HG02588 (cell line): ENCODE results near the gene PPP1R14D.
A peak's percentile ranks its signal among the peaks of the same experiment; 100 is the strongest.

Source experiments
- ATAC-seq: cut with Tn5 transposase; IDR thresholded peaks from one replicate; pipeline ENCODE4 v1.9.1; 2021; ENCODE audit warnings: mild to moderate bottlenecking, moderate library complexity; ENCODE audit not compliant: unreplicated experiment

Gene PPP1R14D

GRCh38 chr15:40823572-40824343 lies 4.8 kb downstream of the PPP1R14D start:
- ATAC-seq, result no peak

- ATAC-seq, result no peak
Observed at GRCh38 chr15:40821195-40821594, 7.3 kb downstream of the PPP1R14D start.

- ATAC-seq, result no peak
Observed at GRCh38 chr15:40819048-40819447, 9.5 kb downstream of the PPP1R14D start.

- ATAC-seq, result no peak
Observed at GRCh38 chr15:40815042-40815698, 13.3 kb downstream of the PPP1R14D start.

- ATAC-seq, result no peak
Observed at GRCh38 chr15:40812721-40813425, 15.6 kb downstream of the PPP1R14D start.

GRCh38 chr15:40808861-40809450 lies 19.6 kb downstream of the PPP1R14D start:
- no peak for ATAC-seq

- no peak for ATAC-seq
Observed at GRCh38 chr15:40807888-40808461, 20.5 kb downstream of the PPP1R14D start.

- peak; percentile 92 for ATAC-seq
Observed at GRCh38 chr15:40807028-40807887, 21.2 kb downstream of the PPP1R14D start, which contains the start of the genes DNAJC17 and ZFYVE19. DNAJC17 (minus strand) TSS chr15:40807473; CDS start chr15:40807446, 27 bp downstream. ZFYVE19 (plus strand) TSS chr15:40807089; CDS start chr15:40807590, 501 bp downstream.

GRCh38 chr15:40806672-40807027 lies 21.9 kb downstream of the PPP1R14D start:
- ATAC-seq, result no peak

- ATAC-seq, result no peak
Observed at GRCh38 chr15:40803688-40804087, 24.8 kb downstream of the PPP1R14D start.

GRCh38 chr15:40803076-40803475 lies 25.4 kb downstream of the PPP1R14D start:
- no peak for ATAC-seq

GRCh38 chr15:40799523-40799922 lies 29.0 kb downstream of the PPP1R14D start:
- ATAC-seq, result no peak

GRCh38 chr15:40796512-40796911 lies 32.0 kb downstream of the PPP1R14D start:
- ATAC-seq, result no peak

- ATAC-seq, result no peak
Observed at GRCh38 chr15:40796041-40796440, 32.5 kb downstream of the PPP1R14D start.

- no peak for ATAC-seq
Observed at GRCh38 chr15:40793216-40793989, 35.1 kb downstream of the PPP1R14D start.

GRCh38 chr15:40792394-40792793 lies 36.1 kb downstream of the PPP1R14D start:
- ATAC-seq, result no peak

GRCh38 chr15:40790718-40791117 lies 37.8 kb downstream of the PPP1R14D start:
- no peak for ATAC-seq

- no peak for ATAC-seq
Observed at GRCh38 chr15:40789999-40790398, 38.5 kb downstream of the PPP1R14D start.

GRCh38 chr15:40789119-40789518 lies 39.4 kb downstream of the PPP1R14D start:
- no peak for ATAC-seq
